Natural killer cell (primary cell): ENCODE measurements around the gene KLHDC1. TPM values are rescaled to one million over a fixed set of nuclear protein-coding genes. Genes with fewer than 3 reads are reported as not detected.

Experiments
- ATAC-seq, 3 donors: fragments of 150-1000 bp in 2 of 3; fragments of 200-7000 bp in 1 of 3; cut with Tn5 transposase; 1 replicate in 1 of 3; 2 replicates in 2 of 3; pipeline ENCODE4 v1.10.0; 2021; ENCODE audit warnings: mild to moderate bottlenecking in 2 of 3, moderate library complexity in 2 of 3
- DNase-seq, 2 donors: peaks; one replicate each; pipeline versions ENCODE4 v3.0.0 to v3.0.0-alpha.2; 2013 to 2021; ENCODE audit warnings: mixed read lengths in 1 of 2
- H3K27ac ChIP-seq: one replicate; pipeline ENCODE4 v1.5.1; 2013; ENCODE audit warnings: mild to moderate bottlenecking, low read length
- H3K27me3 ChIP-seq: one replicate; pipeline ENCODE4 v1.6.1; 2013; ENCODE audit warnings: low read length; ENCODE audit not compliant: control insufficient read depth, insufficient read depth
- H3K36me3 ChIP-seq: one replicate; pipeline ENCODE4 v1.6.1; 2013; ENCODE audit warnings: low read length; ENCODE audit not compliant: control insufficient read depth, insufficient read depth
- H3K4me1 ChIP-seq: one replicate; pipeline ENCODE4 v1.6.1; 2013; ENCODE audit warnings: low read length; ENCODE audit not compliant: control insufficient read depth, insufficient read depth
- H3K4me3 ChIP-seq: one replicate; pipeline ENCODE4 v1.5.1; 2013; ENCODE audit warnings: low read length
- H3K9me3 ChIP-seq: one replicate; pipeline ENCODE4 v1.6.1; 2013; ENCODE audit warnings: low read length; ENCODE audit not compliant: control insufficient read depth, insufficient read depth
- H3K27ac Mint-ChIP-seq, 2 donors: one replicate each; pipeline ENCODE4 v1.8.0; 2022; ENCODE audit warnings: mild to moderate bottlenecking in 2 of 2, mixed read lengths in 2 of 2, moderate library complexity in 1 of 2
- H3K27me3 Mint-ChIP-seq, 2 donors: one replicate each; pipeline ENCODE4 v1.8.0; 2022; ENCODE audit warnings: low read depth in 2 of 2, mixed read lengths in 2 of 2
- H3K36me3 Mint-ChIP-seq: one replicate; pipeline ENCODE4 v1.8.0; 2022; ENCODE audit warnings: mixed read lengths
- H3K4me1 Mint-ChIP-seq, 2 donors: one replicate each; pipeline ENCODE4 v1.8.0; 2022; ENCODE audit warnings: mixed read lengths in 2 of 2
- H3K4me3 Mint-ChIP-seq: one replicate; pipeline ENCODE4 v1.8.0; 2022; ENCODE audit warnings: mild to moderate bottlenecking, moderate library complexity, mixed read lengths
- H3K9me3 Mint-ChIP-seq, 2 donors: one replicate each; pipeline ENCODE4 v1.8.0; 2022; ENCODE audit warnings: mixed read lengths in 2 of 2
- WGBS: methylation state at CpG from one replicate; pipeline ENCODE4 v1.1.7; 2013; ENCODE audit warnings: missing lambda C conversion rate; ENCODE audit not compliant: insufficient coverage; 5-methylcytosine and 5-hydroxymethylcytosine counted together
- intact Hi-C: fragments of 100-400 bp; cut with micrococcal nuclease; formaldehyde crosslinking; loops from one replicate; pipeline ENCODE4 v1.14.2; 2022
- total RNA-seq, 4 donors: library from RNA; stranded (reverse); fragments of 120-200 nt in 1 of 4; gene quantifications; one replicate each; pipeline versions ENCODE4 v1.2.3 to v1.2.4, GENCODE V29; 2013 to 2022
- TF ChIP-seq, protein P1 (sequence below): fragments of 200-600 bp; IDR thresholded peaks from one replicate; pipeline ENCODE4 v1.8.0; 2022; ENCODE audit warnings: antibody characterized with exemption

KLHDC1 gene
- total RNA-seq, 3 donors from 2014 or later (not counting 1 experiment from before 2014, with no cell fraction given) = 6.3 to 7.0 (median 6.9) TPM

DNA sequence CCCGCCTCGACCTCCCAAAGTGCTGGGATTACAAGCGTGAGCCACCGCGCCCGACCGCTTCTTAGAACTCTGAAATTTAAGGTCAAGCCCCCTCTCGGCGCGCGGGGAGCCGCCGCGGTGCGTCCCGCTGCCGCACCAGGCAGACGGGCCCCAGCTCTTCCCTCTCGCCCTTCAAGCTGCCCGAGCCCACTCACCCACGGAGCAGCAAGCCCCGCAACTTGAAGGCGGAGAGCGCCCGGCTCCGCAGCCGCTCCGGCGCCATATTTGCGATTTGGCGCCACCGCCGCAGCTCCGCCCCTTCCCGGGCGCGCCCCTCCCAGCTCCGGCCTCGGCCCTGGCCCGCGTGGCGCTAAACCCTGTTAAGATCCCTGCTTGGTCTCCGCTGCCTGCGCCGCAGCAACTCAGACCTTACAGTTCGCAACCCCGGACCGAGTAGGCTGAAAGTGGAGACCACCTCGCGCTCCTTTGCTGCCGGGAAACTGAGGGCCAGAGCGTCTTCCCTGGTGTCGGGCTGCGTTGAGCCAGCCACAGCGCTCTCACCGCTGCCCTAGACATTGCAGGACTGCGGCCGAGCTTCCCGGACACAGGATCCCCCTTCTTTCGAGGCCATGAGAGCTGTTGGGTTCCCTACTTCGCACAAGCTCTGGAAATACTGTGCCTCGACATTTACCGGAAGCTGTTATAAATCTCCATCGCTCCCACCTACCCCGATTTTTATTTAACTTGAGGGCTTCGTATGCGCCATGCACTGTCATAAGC is 4.8 kb upstream of the KLHDC1 start, which contains the start of gene POLE2:
Gene POLE2, minus strand, starts transcription at position 273 of the 759 bp plus-strand sequence. Its CDS starts 11 bp downstream, at position 262.
- Histone ChIP-seq H3K36me3 (no peaks in the 10 kb centered on the region), H3K27ac (peak within 1 kb of the TSS; percentile 58), H3K4me1 (peaks cover 12% of the 10 kb centered on the region), H3K9me3 (no peaks in the 10 kb centered on the region), H3K4me3 (peak within 1 kb of the TSS; percentile 59), H3K27me3 (no peaks in the 10 kb centered on the region)
- Mint-ChIP-seq H3K4me3 (peak within 1 kb of the TSS; percentile 88), H3K27me3 (no peaks in the 10 kb centered on the region), H3K27ac (peak within 1 kb of the TSS; percentile 82 to 88), H3K4me1 (peaks cover 27 to 36% of the 10 kb centered on the region in 2 donors), H3K9me3 (no peaks in the 10 kb centered on the region), H3K36me3 (no peaks in the 10 kb centered on the region)
- intact Hi-C loops = loop anchor here (1.0 kb wide), 1 partner anchor 53 kb away; the partner anchor contains the start of gene DNAAF2
- TF ChIP-seq, protein P1, sequence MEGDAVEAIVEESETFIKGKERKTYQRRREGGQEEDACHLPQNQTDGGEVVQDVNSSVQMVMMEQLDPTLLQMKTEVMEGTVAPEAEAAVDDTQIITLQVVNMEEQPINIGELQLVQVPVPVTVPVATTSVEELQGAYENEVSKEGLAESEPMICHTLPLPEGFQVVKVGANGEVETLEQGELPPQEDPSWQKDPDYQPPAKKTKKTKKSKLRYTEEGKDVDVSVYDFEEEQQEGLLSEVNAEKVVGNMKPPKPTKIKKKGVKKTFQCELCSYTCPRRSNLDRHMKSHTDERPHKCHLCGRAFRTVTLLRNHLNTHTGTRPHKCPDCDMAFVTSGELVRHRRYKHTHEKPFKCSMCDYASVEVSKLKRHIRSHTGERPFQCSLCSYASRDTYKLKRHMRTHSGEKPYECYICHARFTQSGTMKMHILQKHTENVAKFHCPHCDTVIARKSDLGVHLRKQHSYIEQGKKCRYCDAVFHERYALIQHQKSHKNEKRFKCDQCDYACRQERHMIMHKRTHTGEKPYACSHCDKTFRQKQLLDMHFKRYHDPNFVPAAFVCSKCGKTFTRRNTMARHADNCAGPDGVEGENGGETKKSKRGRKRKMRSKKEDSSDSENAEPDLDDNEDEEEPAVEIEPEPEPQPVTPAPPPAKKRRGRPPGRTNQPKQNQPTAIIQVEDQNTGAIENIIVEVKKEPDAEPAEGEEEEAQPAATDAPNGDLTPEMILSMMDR = no peak
- ATAC-seq = peak; percentile 82 to 85 (median 82)
- peak; percentile 72 to 82 for DNase-seq
- WGBS = 6% methylated on average over 67 of the region's 67 CpGs

DNA sequence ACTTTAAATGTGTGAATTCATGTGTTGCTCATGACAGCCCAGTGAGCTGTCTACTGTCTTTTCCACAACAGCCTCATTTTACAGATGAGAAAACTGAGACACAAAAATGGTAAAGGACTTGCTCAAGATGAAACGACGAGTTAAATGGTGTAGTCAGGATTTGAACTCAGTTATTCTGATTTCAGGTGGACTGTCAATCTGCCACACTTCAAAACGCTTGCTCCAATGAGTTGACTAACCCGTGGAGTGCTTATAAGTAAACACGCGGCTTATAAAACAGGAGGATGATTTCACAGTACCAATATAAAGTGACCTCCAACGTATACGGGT is 4.3 kb upstream of the KLHDC1 start:
- Mint-ChIP-seq H3K4me3 (peak overlapping the region; percentile 88), H3K27ac (peak overlapping the region; percentile 82 to 88), H3K36me3 (no peaks in the 10 kb centered on the region), H3K27me3 (no peaks in the 10 kb centered on the region), H3K4me1 (peaks cover 27 to 36% of the 10 kb centered on the region in 2 donors), H3K9me3 (no peaks in the 10 kb centered on the region)
- 95% methylated on average over 8 of the region's 8 CpGs for WGBS
- TF ChIP-seq, protein P1 = no peak
- ATAC-seq (no peak), DNase-seq (no peak)
- no peaks in the 10 kb centered on the region for H3K9me3 ChIP-seq
- H3K4me1 ChIP-seq = peaks cover 13% of the 10 kb centered on the region
- intact Hi-C loops = loop anchor here (1.0 kb wide), 1 partner anchor 53 kb away; the partner anchor contains the start of gene DNAAF2
- H3K27ac ChIP-seq = peak overlapping the region; percentile 58
- no peaks in the 10 kb centered on the region for H3K27me3 ChIP-seq
- H3K4me3 ChIP-seq = peak overlapping the region; percentile 59
- H3K36me3 ChIP-seq = no peaks in the 10 kb centered on the region

- Histone ChIP-seq H3K9me3 (no peaks in the 10 kb centered on the region), H3K4me1 (peaks cover 16% of the 10 kb centered on the region), H3K4me3 (no peak overlapping the region), H3K27me3 (no peaks in the 10 kb centered on the region), H3K27ac (no peak overlapping the region), H3K36me3 (no peaks in the 10 kb centered on the region)
- TF ChIP-seq, protein P1 = no peak
- peak overlapping the region; percentile 76 to 86 for H3K27ac Mint-ChIP-seq
- intact Hi-C loops = no loop called here
- no peaks in the 10 kb centered on the region for H3K36me3 Mint-ChIP-seq
- no peak for ATAC-seq
- DNase-seq = no peak
- 90% methylated on average over 3 of the region's 4 CpGs for WGBS
- H3K9me3 Mint-ChIP-seq = no peaks in the 10 kb centered on the region
- peaks cover 34 to 42% of the 10 kb centered on the region in 2 donors for H3K4me1 Mint-ChIP-seq
- H3K27me3 Mint-ChIP-seq = no peaks in the 10 kb centered on the region
- peak overlapping the region; percentile 80 for H3K4me3 Mint-ChIP-seq
Measured at GRCh38 chr14:49691031-49691430, 1.9 kb upstream of the KLHDC1 start.
